Activated T-cell treated with anti-CD3 and anti-CD28 coated beads, Interleukin-2, amount 50 U/mL, for 72 hours (primary cell): ENCODE data around the gene GRM8. TPM values are rescaled to one million over a fixed set of nuclear protein-coding genes. Genes with fewer than 3 reads are reported as not detected.
"Not testable (repeated sequence)": the region's sequence is repeated elsewhere in the genome, so short reads cannot be mapped to it uniquely, and the experiment has no call there.

ENCODE experiments used
- ATAC-seq, 2 donors: fragments of 150-1000 bp; cut with Tn5 transposase; replicated peaks in 1 of 2; 2 replicates each; pipeline ENCODE4 v1.10.0; 2021; ENCODE audit warnings: moderate library complexity in 2 of 2, mild to moderate bottlenecking in 1 of 2
- DNase-seq, 2 donors: peaks; one replicate each; pipeline ENCODE4 v3.0.0; 2021 to 2022; ENCODE audit warnings: mixed read lengths in 1 of 2
- H3K27ac Mint-ChIP-seq: one replicate; pipeline ENCODE4 v1.8.0; 2022; ENCODE audit warnings: mild to moderate bottlenecking, moderate library complexity, mixed read lengths
- H3K27me3 Mint-ChIP-seq: one replicate; pipeline ENCODE4 v1.8.0; 2022; ENCODE audit warnings: low read depth, mixed read lengths
- H3K36me3 Mint-ChIP-seq, 2 donors: one replicate each; pipeline ENCODE4 v1.8.0; 2022; ENCODE audit warnings: mixed read lengths in 2 of 2, mild to moderate bottlenecking in 1 of 2; ENCODE audit not compliant: insufficient read depth in 2 of 2
- H3K4me1 Mint-ChIP-seq: one replicate; pipeline ENCODE4 v1.8.0; 2022; ENCODE audit warnings: low read depth, mixed read lengths
- H3K4me3 Mint-ChIP-seq, 2 donors: one replicate each; pipeline ENCODE4 v1.8.0; 2022; ENCODE audit warnings: mild to moderate bottlenecking in 2 of 2, mixed read lengths in 2 of 2, moderate library complexity in 2 of 2
- H3K9me3 Mint-ChIP-seq, 2 donors: one replicate each; pipeline ENCODE4 v1.8.0; 2022; ENCODE audit warnings: mixed read lengths in 2 of 2
- total RNA-seq, 2 donors: library from RNA; stranded (reverse); gene quantifications; one replicate each; pipeline ENCODE4 v1.2.3, GENCODE V29; 2022

Gene GRM8
- total RNA-seq, 2 donors from 2014 or later: not detected

- DNase-seq: no peak
- Mint-ChIP-seq H3K9me3 (no peaks in the 10 kb centered on the region), H3K4me1 (no peaks in the 10 kb centered on the region), H3K27me3 (no peaks in the 10 kb centered on the region), H3K4me3 (no peak overlapping the region), H3K27ac (no peak overlapping the region), H3K36me3 (no peaks in the 10 kb centered on the region)
- peak; percentile 36 to 59 for ATAC-seq
Measured at GRCh38 chr7:126838194-126838593, 414.5 kb downstream of the GRM8 start.

- ATAC-seq, H3K27me3 Mint-ChIP-seq, H3K4me3 Mint-ChIP-seq, H3K9me3 Mint-ChIP-seq, DNase-seq, H3K36me3 Mint-ChIP-seq, H3K27ac Mint-ChIP-seq, H3K4me1 Mint-ChIP-seq: not testable (repeated sequence)
Measured at GRCh38 chr7:126831241-126831640, 421.5 kb downstream of the GRM8 start.

- H3K27me3 Mint-ChIP-seq: no peaks in the 10 kb centered on the region
- H3K27ac Mint-ChIP-seq: no peak overlapping the region
- H3K36me3 Mint-ChIP-seq: no peaks in the 10 kb centered on the region
- H3K4me3 Mint-ChIP-seq: no peak overlapping the region
- DNase-seq (no peak), ATAC-seq (no peak)
- no peaks in the 10 kb centered on the region for H3K4me1 Mint-ChIP-seq
- H3K9me3 Mint-ChIP-seq: peaks cover 0 to 4% of the 10 kb centered on the region in 2 donors
Measured at GRCh38 chr7:126820925-126821324, 431.8 kb downstream of the GRM8 start.

GRCh38 chr7:126819197-126819484, 433.6 kb downstream of the GRM8 start:
- H3K27ac Mint-ChIP-seq: no peak overlapping the region
- H3K9me3 Mint-ChIP-seq: peaks cover 0 to 4% of the 10 kb centered on the region in 2 donors
- ATAC-seq: no peak

GRCh38 chr7:126818393-126819196, 434.1 kb downstream of the GRM8 start:
- H3K4me1 Mint-ChIP-seq: no peaks in the 10 kb centered on the region

More at GRCh38 chr7:126819197-126819484, 433.6 kb downstream of the GRM8 start:
- Mint-ChIP-seq H3K27me3 (no peaks in the 10 kb centered on the region), H3K4me3 (no peak overlapping the region), H3K4me1 (no peaks in the 10 kb centered on the region), H3K36me3 (no peaks in the 10 kb centered on the region)
- no peak for DNase-seq

GRCh38 chr7:126809188-126809587, 443.6 kb downstream of the GRM8 start:
- H3K4me1 Mint-ChIP-seq: no peaks in the 10 kb centered on the region
- ATAC-seq (no peak), DNase-seq (no peak)
- H3K36me3 Mint-ChIP-seq: no peaks in the 10 kb centered on the region
- H3K9me3 Mint-ChIP-seq: no peaks in the 10 kb centered on the region
- no peak overlapping the region for H3K27ac Mint-ChIP-seq
- H3K4me3 Mint-ChIP-seq: no peak overlapping the region
- no peaks in the 10 kb centered on the region for H3K27me3 Mint-ChIP-seq

More at GRCh38 chr7:126818393-126819196, 434.1 kb downstream of the GRM8 start:
- H3K4me3 Mint-ChIP-seq: no peak overlapping the region
- ATAC-seq: no peak
- H3K27me3 Mint-ChIP-seq: no peaks in the 10 kb centered on the region
- no peaks in the 10 kb centered on the region for H3K36me3 Mint-ChIP-seq
- H3K9me3 Mint-ChIP-seq: peaks cover 0 to 4% of the 10 kb centered on the region in 2 donors
- no peak overlapping the region for H3K27ac Mint-ChIP-seq
- DNase-seq: no peak

- Mint-ChIP-seq H3K9me3 (no peaks in the 10 kb centered on the region), H3K27me3 (no peaks in the 10 kb centered on the region), H3K27ac (no peak overlapping the region), H3K4me3 (no peak overlapping the region), H3K36me3 (no peaks in the 10 kb centered on the region), H3K4me1 (no peaks in the 10 kb centered on the region)
- ATAC-seq (no peak), DNase-seq (no peak)
Measured at GRCh38 chr7:126806614-126807013, 446.1 kb downstream of the GRM8 start.

GRCh38 chr7:126805351-126805750, 447.4 kb downstream of the GRM8 start:
- DNase-seq: no peak

GRCh38 chr7:126804604-126805003, 448.1 kb downstream of the GRM8 start:
- Mint-ChIP-seq H3K4me1 (no peaks in the 10 kb centered on the region), H3K27ac (no peak overlapping the region), H3K4me3 (no peak overlapping the region), H3K27me3 (no peaks in the 10 kb centered on the region), H3K36me3 (no peaks in the 10 kb centered on the region), H3K9me3 (no peaks in the 10 kb centered on the region)
- ATAC-seq (no peak), DNase-seq (no peak)

More at GRCh38 chr7:126805351-126805750, 447.4 kb downstream of the GRM8 start:
- no peaks in the 10 kb centered on the region for H3K9me3 Mint-ChIP-seq
- ATAC-seq: no peak
- no peak overlapping the region for H3K27ac Mint-ChIP-seq
- H3K36me3 Mint-ChIP-seq: no peaks in the 10 kb centered on the region
- H3K4me3 Mint-ChIP-seq: no peak overlapping the region
- H3K27me3 Mint-ChIP-seq: no peaks in the 10 kb centered on the region
- H3K4me1 Mint-ChIP-seq: no peaks in the 10 kb centered on the region

GRCh38 chr7:126803990-126804389, 448.8 kb downstream of the GRM8 start:
- Mint-ChIP-seq H3K27me3 (no peaks in the 10 kb centered on the region), H3K4me1 (no peaks in the 10 kb centered on the region), H3K36me3 (no peaks in the 10 kb centered on the region), H3K4me3 (no peak overlapping the region), H3K9me3 (no peaks in the 10 kb centered on the region), H3K27ac (no peak overlapping the region)
- ATAC-seq (no peak), DNase-seq (no peak)

GRCh38 chr7:126803060-126803665, 449.6 kb downstream of the GRM8 start:
- DNase-seq: peak; percentile 31 to 38
- ATAC-seq: peak; percentile 33 to 52
- Mint-ChIP-seq H3K4me1 (no peaks in the 10 kb centered on the region), H3K4me3 (no peak overlapping the region), H3K9me3 (no peaks in the 10 kb centered on the region), H3K27ac (no peak overlapping the region), H3K27me3 (no peaks in the 10 kb centered on the region), H3K36me3 (no peaks in the 10 kb centered on the region)

- Mint-ChIP-seq H3K36me3 (no peaks in the 10 kb centered on the region), H3K4me3 (no peak overlapping the region), H3K9me3 (no peaks in the 10 kb centered on the region), H3K27ac (no peak overlapping the region), H3K27me3 (no peaks in the 10 kb centered on the region), H3K4me1 (no peaks in the 10 kb centered on the region)
- DNase-seq (no peak), ATAC-seq (no peak)
Measured at GRCh38 chr7:126801733-126802132, 451.0 kb downstream of the GRM8 start.

- Mint-ChIP-seq H3K9me3 (no peaks in the 10 kb centered on the region), H3K4me1 (no peaks in the 10 kb centered on the region), H3K27me3 (no peaks in the 10 kb centered on the region), H3K27ac (no peak overlapping the region), H3K36me3 (no peaks in the 10 kb centered on the region), H3K4me3 (no peak overlapping the region)
- ATAC-seq: no peak
- DNase-seq: no peak
Measured at GRCh38 chr7:126799541-126799940, 453.2 kb downstream of the GRM8 start.

GRCh38 chr7:126792521-126792920, 460.2 kb downstream of the GRM8 start:
- H3K4me3 Mint-ChIP-seq: no peak overlapping the region
- ATAC-seq: no peak

More at GRCh38 chr7:126792521-126792920, 460.2 kb downstream of the GRM8 start:
- Mint-ChIP-seq H3K9me3 (no peaks in the 10 kb centered on the region), H3K27ac (no peak overlapping the region), H3K4me1 (no peaks in the 10 kb centered on the region), H3K36me3 (no peaks in the 10 kb centered on the region), H3K27me3 (no peaks in the 10 kb centered on the region)
- DNase-seq: no peak
